ENCODE measurements around the gene GSTM1.

GSTM1 gene

GRCh38 chr1:109721042-109721441, 33.4 kb downstream of the GSTM1 start:
- ATAC-seq = no peak
- TF ChIP-seq GLIS3 (CRISPR knock-in tag; IDR thresholded peaks at IDR 0.05) (no peak), SNAI2 (CRISPR knock-in tag; IDR thresholded peaks at IDR 0.05) (no peak), ZNF8 (CRISPR knock-in tag; IDR thresholded peaks at IDR 0.05) (no peak), ZFP3 (CRISPR knock-in tag; IDR thresholded peaks at IDR 0.05) (no peak), TSHZ2 (CRISPR knock-in tag; IDR thresholded peaks at IDR 0.05) (no peak), ZNF70 (CRISPR knock-in tag; IDR thresholded peaks at IDR 0.05) (no peak), CSDC2 (CRISPR knock-in tag; IDR thresholded peaks at IDR 0.05) (no peak), ARNTL (CRISPR knock-in tag; IDR thresholded peaks at IDR 0.05; ENCODE audit: borderline replicate concordance, low read depth) (no peak), PATZ1 (CRISPR knock-in tag; IDR thresholded peaks at IDR 0.05; ENCODE audit: borderline replicate concordance) (no peak), TCF4 (CRISPR knock-in tag; IDR thresholded peaks at IDR 0.05; ENCODE audit: borderline replicate concordance) (no peak), BACH2 (CRISPR knock-in tag; IDR thresholded peaks at IDR 0.05; ENCODE audit: borderline replicate concordance) (no peak), POU6F1 (CRISPR knock-in tag; IDR thresholded peaks at IDR 0.05; ENCODE audit: borderline replicate concordance, low read depth) (no peak), PPARA (CRISPR knock-in tag; IDR thresholded peaks at IDR 0.05; ENCODE audit: borderline replicate concordance) (no peak), OSR1 (CRISPR knock-in tag; IDR thresholded peaks at IDR 0.05) (no peak), CREB5 (CRISPR knock-in tag; IDR thresholded peaks at IDR 0.05; ENCODE audit: low read depth) (no peak), ZNF565 (CRISPR knock-in tag; conservative IDR thresholded peaks at IDR 0.05; ENCODE audit: low read depth) (no peak), TOX (CRISPR knock-in tag; IDR thresholded peaks at IDR 0.05; ENCODE audit: borderline replicate concordance) (no peak), ZFP30 (CRISPR knock-in tag; IDR thresholded peaks at IDR 0.05) (no peak), CSRNP3 (CRISPR knock-in tag; IDR thresholded peaks at IDR 0.05) (no peak)

GRCh38 chr1:109721971-109722370, 34.4 kb downstream of the GSTM1 start:
- no peak for TF ChIP-seq PPARA (CRISPR knock-in tag; IDR thresholded peaks at IDR 0.05; ENCODE audit: borderline replicate concordance)
- no peak for TF ChIP-seq ZFP3 (CRISPR knock-in tag; IDR thresholded peaks at IDR 0.05)
- TF ChIP-seq PATZ1 (CRISPR knock-in tag; IDR thresholded peaks at IDR 0.05; ENCODE audit: borderline replicate concordance) = no peak
- no peak for TF ChIP-seq ESRRG (CRISPR knock-in tag; IDR thresholded peaks at IDR 0.05)
- no peak for TF ChIP-seq CREB5 (CRISPR knock-in tag; IDR thresholded peaks at IDR 0.05; ENCODE audit: low read depth)
- TF ChIP-seq CSRNP3 (CRISPR knock-in tag; IDR thresholded peaks at IDR 0.05) = no peak
- no peak for TF ChIP-seq GLIS3 (CRISPR knock-in tag; IDR thresholded peaks at IDR 0.05)
- no peak for TF ChIP-seq BACH2 (CRISPR knock-in tag; IDR thresholded peaks at IDR 0.05; ENCODE audit: borderline replicate concordance)
- ATAC-seq = no peak

Measured in SK-N-SH treated with all-trans-retinoic acid at 6 μM for 48 hours (cell line).